ACHN (cell line): Measurements from ENCODE around the gene GTF3C1.
"Not testable (repeated sequence)": the region's sequence is repeated elsewhere in the genome, so short reads cannot be mapped to it uniquely, and the experiment has no call there.

Experiments used
- DNase-seq: peaks from one replicate; pipeline ENCODE4 v3.0.0-alpha.2; 2015
- in situ Hi-C: cut with HindIII; loops from 2 replicates; pipeline ENCODE4 v1.10.0; 2017; ENCODE audit warnings: low sequenced_read_pairs, low pct_ligation_motif_present, low pct_unique_long_range_greater_than_20kb

Gene GTF3C1

GRCh38 chr16:27437946-27438345 lies 111.8 kb downstream of the GTF3C1 start:
- in situ Hi-C loops: no loop called here
- no peak for DNase-seq

DNA sequence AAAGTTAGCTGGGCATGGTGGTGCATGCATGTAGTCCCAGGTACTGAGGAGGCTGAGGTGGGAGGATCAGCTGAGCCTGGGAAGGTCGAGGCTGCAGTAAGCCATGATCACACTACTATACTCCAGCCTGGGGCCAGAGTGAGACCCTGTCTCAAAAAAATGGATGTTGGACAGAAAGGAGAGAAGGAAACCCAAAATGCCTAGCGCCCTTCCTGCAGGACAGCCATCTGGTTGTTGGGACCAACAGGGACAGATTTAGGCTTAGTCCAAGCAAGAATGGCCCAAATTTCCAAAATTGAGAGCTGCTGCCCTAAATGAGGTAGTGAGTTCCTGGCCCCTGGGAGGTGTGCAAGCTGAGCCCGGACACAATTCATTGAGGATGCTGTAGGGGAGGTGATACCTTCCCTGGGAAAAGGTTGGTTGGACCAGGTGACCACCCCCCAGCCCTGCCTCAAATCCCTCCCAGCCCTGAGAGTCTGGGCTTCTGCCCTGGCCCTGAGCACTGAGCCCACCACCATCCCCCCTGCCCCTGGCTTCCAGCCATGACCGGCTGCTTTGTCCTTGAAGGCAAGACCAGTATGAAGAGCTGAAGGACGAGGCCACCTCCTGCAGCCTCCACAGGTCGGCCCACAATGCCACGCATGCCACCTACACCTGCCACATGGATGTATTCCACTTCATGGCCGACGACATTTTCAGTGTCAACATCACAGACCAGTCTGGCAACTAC lies 112.6 kb downstream of the GTF3C1 start:
- no peak for DNase-seq
- in situ Hi-C loops: no loop called here

DNA sequence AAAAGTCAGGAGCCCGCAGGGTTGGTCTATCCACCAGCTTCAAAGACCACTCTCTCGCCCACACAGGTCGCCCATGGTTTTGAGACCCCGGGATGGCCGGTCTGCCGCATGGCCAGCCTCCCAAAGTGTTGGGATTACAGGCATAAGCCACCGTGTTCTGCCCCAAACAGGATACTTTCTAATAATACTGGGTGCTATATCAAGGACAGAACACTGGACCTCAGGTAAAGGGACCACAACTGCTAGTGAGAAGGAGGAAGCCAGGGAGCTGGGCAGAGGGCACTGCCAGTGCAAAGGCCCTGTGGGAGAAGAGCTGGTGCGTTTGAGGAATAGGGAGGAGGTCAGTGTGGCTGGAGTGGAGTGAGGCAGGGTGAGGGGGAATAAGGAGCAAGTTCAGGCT lies 113.6 kb downstream of the GTF3C1 start:
- in situ Hi-C loops: no loop called here

GRCh38 chr16:27435146-27435545 lies 114.6 kb downstream of the GTF3C1 start:
- in situ Hi-C loops, DNase-seq: not testable (repeated sequence)

More for the DNA sequence above, 113.6 kb downstream of the GTF3C1 start:
- DNase-seq: no peak

GRCh38 chr16:27434141-27435051 lies 115.3 kb downstream of the GTF3C1 start:
- in situ Hi-C loops: no loop called here
- DNase-seq: no peak

DNA sequence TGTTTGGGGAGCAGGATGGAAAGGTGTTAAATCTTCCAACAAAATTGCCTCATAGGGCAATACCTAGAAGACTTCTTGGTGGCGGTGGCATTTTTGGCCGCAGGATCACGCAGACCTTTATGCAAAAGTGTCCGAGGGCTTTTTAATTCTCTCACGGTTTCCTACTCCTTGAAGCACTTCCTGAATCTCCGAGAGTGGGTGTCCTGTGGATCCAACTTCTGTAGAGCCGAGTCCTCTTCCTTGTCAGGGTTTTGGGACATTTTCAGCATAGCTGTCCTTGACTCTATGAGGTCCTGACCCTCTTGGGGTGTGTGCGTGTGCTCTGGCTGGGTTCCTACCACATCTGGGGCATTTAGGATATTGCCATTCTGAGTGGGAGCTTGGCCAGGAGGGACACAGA lies 116.1 kb downstream of the GTF3C1 start:
- in situ Hi-C loops: no loop called here
- no peak for DNase-seq

DNA sequence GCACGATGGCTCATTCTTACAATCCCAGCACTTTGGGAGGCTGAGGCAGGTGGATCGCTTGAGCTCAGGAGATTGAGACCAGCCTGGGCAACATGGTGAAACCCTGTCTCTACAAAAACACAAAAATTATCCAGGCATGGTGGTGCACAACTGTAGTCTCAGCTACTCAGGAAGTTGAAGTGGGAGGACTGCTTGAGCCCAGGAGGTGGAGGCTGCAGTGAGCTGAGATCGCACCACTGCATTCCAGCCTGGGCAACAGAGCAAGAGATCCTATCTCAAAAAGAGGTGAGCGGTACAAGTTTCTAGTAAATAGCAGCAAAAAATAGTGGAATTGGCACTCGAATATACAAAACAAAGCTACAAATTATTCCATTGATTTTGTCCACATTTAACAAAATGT lies 116.5 kb downstream of the GTF3C1 start:
- in situ Hi-C loops, DNase-seq: not testable (repeated sequence)

GRCh38 chr16:27432558-27432957 lies 117.2 kb downstream of the GTF3C1 start:
- in situ Hi-C loops: no loop called here
- peak; percentile 47 for DNase-seq

- in situ Hi-C loops: no loop called here
- DNase-seq: no peak
Measured at GRCh38 chr16:27431773-27432532, 117.8 kb downstream of the GTF3C1 start.

DNA sequence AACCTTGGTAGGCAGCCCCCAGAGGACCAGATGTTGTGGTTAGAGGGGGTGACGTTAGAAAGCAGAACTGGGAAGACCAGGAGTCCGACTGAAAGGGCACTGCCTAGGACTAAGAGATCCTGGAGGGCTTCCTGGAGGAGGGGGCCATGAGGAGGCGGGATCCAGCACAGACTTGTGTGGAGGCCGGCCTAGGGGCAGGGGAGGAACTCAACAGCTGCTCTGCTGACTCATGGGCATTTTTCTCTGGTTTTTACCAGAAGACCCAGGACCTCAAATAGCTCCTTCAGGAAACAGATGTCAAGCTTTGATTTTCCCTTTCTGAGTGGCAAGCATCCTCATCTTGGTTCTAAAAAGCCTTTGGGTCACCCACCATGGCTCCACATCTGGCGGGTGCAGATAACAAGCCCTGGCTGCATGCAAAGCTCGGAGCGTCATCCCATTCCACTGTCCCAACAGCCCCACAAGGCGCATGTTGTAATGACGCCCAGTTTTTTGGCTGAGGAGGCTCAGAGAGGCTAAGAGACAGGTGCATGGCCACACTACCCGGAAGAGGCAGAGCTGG lies 118.7 kb downstream of the GTF3C1 start:
- in situ Hi-C loops: no loop called here
- no peak for DNase-seq

DNA sequence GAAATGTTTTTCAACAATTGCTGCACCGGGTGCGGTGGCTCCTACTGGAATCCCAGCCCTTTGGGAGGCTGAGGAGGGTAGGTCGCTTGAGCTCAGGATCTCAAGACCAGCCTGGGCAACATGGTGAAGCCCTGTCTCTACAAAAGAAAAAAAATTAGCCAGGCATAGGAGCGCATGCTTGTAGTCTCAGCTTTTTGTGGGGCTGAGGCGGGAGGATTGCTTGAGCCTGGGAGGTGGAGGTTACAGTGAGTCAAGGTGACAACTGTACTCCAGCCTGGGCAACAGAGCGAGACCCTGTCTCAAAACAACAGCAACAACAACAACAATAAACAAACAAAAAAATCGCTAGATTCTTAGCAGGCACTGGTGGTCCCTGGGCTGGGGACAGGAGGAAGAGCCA lies 119.2 kb downstream of the GTF3C1 start:
- in situ Hi-C loops: no loop called here

DNA sequence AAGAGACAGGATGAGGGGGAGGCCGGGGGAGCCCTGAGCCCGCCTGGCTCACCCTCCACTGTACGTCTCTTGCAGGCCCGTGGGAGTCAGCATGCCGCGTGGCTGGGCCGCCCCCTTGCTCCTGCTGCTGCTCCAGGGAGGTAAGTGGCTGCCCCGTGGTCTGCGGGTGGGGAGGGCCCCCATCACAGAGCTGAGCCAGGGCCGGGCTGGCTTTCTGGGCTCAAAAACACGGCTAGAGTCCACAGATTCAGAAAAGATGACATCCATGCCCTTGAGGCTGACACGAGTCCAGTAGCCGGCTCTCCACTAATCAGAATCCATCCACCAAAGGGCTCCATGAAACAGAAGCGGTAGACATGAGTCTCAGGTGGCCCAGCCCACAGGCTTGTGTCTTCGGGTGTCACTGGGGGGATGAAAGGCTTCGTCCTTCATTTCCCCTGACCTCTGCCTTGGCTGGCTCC lies 119.7 kb downstream of the GTF3C1 start:
- no peak for DNase-seq

More for the DNA sequence above, 119.2 kb downstream of the GTF3C1 start:
- DNase-seq: no peak

DNA sequence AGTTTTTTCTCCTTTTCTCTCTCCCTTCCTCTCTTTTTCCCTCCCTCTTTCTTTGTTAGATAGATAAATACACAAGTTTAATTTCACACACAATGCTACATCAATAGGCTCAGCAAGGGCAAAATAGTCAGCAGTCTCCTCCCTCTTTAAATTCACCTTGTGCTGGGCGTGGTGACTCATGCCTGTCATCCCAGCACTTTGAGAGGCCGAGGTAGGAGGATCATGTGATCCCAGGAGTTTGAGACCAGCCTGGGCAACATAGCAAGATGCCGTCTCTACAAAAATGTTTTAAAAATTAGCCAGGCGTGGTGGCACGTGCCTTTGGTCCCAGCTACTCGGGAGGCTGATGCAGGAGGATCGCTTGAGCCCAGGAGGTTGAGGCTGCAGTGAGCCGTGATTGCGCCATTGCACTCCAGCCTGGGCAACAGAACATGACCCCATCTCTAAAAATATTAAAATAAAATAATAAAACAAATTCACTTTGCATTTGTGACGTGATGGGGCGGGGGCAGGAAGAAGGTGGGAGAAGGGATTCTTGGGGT lies 120.3 kb downstream of the GTF3C1 start:
- in situ Hi-C loops: no loop called here
- no peak for DNase-seq

More for the DNA sequence above, 119.7 kb downstream of the GTF3C1 start:
- in situ Hi-C loops: no loop called here

DNA sequence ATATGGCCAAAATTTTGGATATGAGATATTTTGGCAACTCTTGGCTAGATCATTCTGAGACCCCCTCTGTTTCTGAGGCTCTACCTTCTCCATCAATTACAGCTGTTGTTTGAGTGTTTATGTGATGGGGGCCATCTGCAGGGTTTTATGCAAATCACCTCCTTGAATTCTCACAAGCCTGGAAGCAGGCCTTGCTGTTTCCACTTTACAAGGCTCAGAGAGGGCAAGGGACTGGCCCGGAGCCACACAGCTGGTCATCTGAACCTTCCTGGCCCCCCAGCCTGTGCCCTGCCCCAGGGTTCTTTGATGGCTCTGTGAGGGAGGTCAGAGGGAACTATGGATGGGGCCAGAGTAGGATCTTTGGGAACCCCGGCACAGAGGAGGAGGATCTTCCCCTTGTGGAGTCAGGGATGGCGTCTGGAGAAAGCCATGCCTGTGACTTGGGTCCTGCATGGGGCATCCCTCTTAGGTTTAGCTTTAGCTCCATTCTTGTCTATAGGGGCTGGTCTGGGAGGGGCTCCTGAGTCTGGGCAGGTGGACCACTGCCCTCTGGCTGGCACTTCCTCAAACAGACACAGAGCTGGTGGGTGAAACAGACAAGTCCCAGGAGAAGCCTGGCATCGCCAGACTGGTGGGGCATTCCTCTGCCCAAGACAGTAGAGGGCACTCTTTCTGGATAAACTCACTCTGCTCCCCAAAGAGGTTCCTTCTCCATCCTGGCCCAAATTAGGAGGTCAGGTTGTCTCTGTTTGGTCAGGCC lies 121.5 kb downstream of the GTF3C1 start:
- peak; percentile 38 for DNase-seq
- in situ Hi-C loops: no loop called here

DNA sequence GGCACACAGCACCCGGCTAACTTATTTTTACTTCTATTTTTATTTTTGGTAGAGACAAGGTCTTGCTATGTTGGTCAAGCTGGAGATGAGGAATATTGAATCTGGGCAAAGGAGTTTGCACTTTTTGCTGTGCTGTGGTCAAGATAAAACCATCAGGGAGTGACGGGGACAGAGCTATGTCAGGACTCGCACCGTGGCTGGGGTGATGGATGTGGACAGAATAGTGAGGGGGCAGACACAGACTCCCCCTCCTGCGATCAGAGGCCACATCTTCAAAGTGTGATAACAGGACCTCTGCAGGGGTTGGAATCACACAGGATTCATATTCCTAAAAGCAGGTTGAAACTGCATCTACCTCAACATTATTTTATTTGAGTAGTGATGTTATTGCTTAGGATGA lies 122.2 kb downstream of the GTF3C1 start:
- in situ Hi-C loops: no loop called here
- DNase-seq: no peak

DNA sequence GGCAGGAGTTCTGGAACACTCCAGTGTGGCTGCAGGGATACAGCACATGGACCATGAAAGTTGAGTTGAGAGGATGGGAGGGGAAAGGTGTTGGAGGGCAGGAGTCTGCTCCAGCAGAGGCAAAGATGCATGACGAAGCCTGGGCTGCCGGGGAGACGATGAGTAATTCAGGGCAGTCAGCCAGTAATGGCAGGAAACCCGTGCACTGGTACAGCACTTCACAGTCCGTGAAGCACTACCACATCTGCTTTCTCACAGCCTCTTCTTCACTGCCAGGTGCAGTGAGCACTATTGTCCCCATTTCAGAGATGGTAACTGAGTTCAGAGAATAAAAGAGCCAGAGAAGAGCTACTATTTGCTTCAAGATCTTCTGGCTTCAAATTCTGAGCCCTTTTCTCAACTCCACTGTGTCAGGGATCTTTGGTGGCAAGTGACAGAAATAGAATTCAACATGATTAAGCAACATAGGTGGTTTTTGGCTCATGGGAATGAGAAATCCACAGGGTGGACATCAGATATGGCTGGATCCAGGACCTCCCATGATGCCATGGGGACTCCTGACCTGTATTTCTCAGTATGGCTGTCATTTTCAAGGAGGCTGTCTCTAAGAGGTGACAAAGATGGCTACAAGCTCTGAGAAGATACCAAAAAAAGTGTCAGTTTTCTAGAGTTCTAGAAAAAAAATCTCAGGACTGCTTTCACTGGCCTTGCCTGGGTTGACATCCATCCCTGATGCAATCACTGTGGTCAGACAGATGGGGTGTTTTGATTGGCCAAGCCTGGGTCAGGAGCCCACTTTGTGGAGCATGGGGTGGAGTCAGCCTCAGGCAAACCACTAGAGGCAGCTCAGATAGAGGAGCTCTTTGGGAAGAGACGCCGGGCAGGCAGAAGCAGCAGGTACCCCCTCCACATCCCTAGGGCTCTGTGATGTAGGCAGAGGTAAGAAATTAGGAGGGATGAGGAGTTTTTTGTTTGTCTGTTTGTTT lies 123.0 kb downstream of the GTF3C1 start:
- in situ Hi-C loops: no loop called here
- peak; percentile 97 for DNase-seq

DNA sequence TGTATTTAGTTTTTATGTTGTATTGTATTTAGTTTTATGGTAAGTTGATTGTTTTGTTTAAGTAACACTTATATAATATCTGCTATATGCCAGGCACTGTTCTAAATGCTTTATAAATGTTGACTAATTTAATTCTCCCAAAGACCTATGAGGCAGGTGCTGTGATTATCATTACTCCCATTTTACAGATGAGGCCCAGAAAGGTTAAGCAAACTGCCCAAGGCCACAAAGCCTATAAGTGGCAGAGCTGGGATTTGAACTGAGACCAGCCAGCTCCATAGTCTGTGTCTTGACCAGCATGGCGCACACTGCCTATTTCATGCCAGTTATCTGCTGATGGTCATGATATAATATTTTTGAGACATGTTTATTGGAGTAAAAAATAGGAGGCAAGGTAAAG lies 123.8 kb downstream of the GTF3C1 start:
- in situ Hi-C loops: no loop called here
- DNase-seq: no peak
